Left renal pelvis (tissue), 4 donors: ENCODE results near the gene TMEM170A. TPM values are rescaled to one million over a fixed set of nuclear protein-coding genes. Genes with fewer than 3 reads are reported as not detected.
"Not testable (repeated sequence)": the region's sequence is repeated elsewhere in the genome, so short reads cannot be mapped to it uniquely, and the experiment has no call there.

Experiments used
- DNase-seq, 4 donors: peaks; one replicate each; pipeline ENCODE4 v3.0.0-alpha.2; 2013; ENCODE audit warnings: low read depth in 4 of 4, low spot score in 3 of 4
- polyA plus RNA-seq, 4 donors: library from polyadenylated mRNA; unstranded; fragments of 120-200 nt; gene quantifications; one replicate each; pipeline ENCODE4 v1.2.1, GENCODE V29; 2013; ENCODE audit not compliant: insufficient read length in 4 of 4

Gene TMEM170A
- polyA plus RNA-seq, 4 donors, result 32.8 to 45.3 (median 40.3) TPM

- DNase-seq, result no peak
Measured at GRCh38 chr16:75482434-75483205, 18.1 kb upstream of the TMEM170A start.

- no peak for DNase-seq
Measured at GRCh38 chr16:75481475-75481874, 17.0 kb upstream of the TMEM170A start.

DNA sequence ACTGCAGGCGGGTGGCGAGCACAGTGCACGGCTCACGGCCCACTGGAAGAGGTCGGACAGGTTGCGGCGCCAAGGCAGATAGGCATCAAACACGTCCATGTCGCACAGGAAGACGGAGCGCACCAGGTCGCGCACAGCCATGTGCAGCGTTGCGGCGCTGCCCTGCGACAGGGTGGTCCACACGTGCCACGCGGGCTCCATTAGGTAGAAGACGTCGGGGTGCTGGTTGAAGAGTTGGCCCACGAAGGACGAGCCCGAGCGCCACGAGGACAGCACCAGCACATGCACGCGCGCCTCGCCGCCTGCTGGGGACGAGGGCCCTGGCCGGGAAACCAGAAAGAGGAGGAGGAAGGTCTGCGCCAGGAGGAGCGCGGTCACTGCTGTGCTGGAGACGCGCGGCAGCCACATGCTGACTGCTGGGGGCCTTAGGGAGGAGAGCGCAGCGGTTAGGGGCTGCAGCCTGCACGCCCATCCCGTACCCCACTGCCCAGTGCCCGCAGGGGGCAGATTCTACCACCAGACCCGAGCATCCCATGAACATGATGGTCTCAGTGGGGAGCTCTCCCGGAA lies 15.0 kb upstream of the TMEM170A start:
- DNase-seq, result no peak

GRCh38 chr16:75478480-75479345 lies 14.2 kb upstream of the TMEM170A start:
- DNase-seq, result no peak

GRCh38 chr16:75477680-75478473 lies 13.4 kb upstream of the TMEM170A start:
- DNase-seq, result no peak

DNA sequence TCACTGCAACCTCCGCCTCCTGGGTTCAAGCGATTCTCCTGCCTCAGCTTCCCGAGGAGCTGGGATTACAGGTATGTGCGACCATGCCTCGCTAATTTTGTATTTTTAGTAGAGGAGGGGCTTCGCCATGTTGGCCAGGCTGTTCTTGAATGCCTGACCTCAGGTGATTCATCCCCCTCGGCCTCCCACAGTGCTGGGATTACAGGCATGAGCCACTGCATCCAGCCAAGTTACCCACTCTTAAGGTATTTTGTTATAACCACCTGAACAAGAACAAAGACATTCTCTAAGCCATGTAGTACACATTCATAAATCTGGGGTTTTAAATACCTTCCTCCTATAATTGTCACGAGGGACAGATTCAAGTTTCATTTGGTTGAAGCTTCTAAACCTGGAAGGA lies 12.3 kb upstream of the TMEM170A start:
- no peak for DNase-seq

DNA sequence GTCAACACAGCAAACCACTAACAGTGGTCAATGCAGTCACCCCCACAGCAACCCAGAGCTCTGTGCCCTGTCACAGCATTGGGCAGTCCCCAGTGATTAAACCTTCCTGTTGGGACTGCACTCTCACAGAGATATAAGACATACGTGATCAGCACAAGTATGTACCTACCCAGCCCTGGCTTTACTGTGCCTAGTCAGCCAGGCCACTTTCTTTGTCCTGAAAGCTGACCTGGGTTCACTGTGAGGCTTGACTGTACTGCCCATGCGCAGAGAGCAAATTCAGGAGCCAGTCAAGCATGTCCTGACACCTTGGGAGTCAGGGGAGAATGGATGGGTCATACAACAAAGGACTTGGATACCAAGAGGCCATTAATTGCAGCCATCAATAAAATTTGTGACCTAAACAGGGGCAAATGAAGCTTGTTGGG lies 10.9 kb upstream of the TMEM170A start:
- no peak for DNase-seq

- no peak for DNase-seq
Measured at GRCh38 chr16:75472908-75473877, 8.7 kb upstream of the TMEM170A start.

- no peak for DNase-seq
Measured at GRCh38 chr16:75471723-75472633, 7.5 kb upstream of the TMEM170A start.

GRCh38 chr16:75466760-75467159 lies 2.3 kb upstream of the TMEM170A start:
- no peak for DNase-seq

- not testable (repeated sequence) for DNase-seq
Measured at GRCh38 chr16:75463389-75464121, 934 bp downstream of the TMEM170A start.

DNA sequence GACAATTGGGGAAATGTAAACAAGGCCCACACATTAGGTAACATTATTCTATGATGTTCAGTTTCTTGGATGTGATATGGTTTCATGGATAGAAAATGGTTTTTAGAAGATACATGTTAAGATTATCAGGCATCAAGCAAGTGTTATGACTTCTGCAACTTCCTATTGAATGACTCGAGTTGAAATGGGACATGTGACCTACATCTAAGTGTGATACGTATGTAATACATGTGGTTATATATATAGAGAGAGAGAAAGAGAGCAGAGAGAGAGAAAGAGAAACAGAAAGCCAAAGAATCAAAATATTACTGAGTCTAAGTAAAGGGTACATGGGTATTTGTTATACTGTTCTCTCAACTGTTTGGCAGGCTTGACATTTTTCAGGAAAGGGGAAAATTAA lies 1.7 kb downstream of the TMEM170A start:
- DNase-seq, result no peak

- DNase-seq, result no peak
Measured at GRCh38 chr16:75461575-75461974, 2.9 kb downstream of the TMEM170A start.

GRCh38 chr16:75460446-75460845 lies 4.0 kb downstream of the TMEM170A start:
- DNase-seq, result no peak

DNA sequence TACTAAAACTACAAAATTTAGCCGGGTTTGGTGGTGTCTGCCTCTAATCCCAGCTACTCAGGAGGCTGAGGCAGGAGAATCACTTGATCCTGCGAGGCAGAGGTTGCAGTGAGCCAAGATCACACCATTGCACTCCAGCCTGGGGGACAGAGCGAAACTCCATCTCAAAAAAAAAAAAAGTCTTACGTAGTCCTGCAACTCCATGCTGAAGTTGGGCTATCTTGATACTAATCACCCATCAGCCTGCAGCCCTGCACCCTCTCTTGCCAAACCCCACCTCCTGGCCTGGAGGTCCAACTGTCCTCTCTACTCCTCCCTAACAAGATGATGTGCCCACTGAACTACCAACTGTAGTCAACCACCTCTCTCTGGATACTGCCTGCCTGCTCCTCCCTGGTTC lies 4.8 kb downstream of the TMEM170A start:
- DNase-seq, result no peak

- DNase-seq, result no peak
Measured at GRCh38 chr16:75458439-75458838, 6.0 kb downstream of the TMEM170A start.

- DNase-seq, result no peak
Measured at GRCh38 chr16:75458029-75458428, 6.5 kb downstream of the TMEM170A start.
